ENCODE measurements around the gene RMI1.
"Not testable (repeated sequence)": the region's sequence is repeated elsewhere in the genome, so short reads cannot be mapped to it uniquely, and the experiment has no call there.

The RMI1 gene

GRCh38 chr9:83935276-83935935 lies 45.2 kb upstream of the RMI1 start:
- no peak overlapping the region for H3K27ac ChIP-seq
- no peak for DNase-seq (ENCODE audit: low spot score)
- no peak overlapping the region for H3K4me3 ChIP-seq
- no peak for TF ChIP-seq CTCF (IDR thresholded peaks at IDR 0.05)

GRCh38 chr9:83936523-83936922 lies 44.1 kb upstream of the RMI1 start:
- TF ChIP-seq CTCF (IDR thresholded peaks at IDR 0.05), result no peak
- Histone ChIP-seq H3K4me3 (no peak overlapping the region), H3K27ac (no peak overlapping the region)
- no peak for DNase-seq (ENCODE audit: low spot score)

- peak; percentile 61 for TF ChIP-seq CTCF (IDR thresholded peaks at IDR 0.05)
- H3K27ac ChIP-seq, result no peak overlapping the region
- no peak overlapping the region for H3K4me3 ChIP-seq
- no peak for DNase-seq (ENCODE audit: low spot score)
These were observed 42.6 kb upstream of the RMI1 start for GRCh38 chr9:83937861-83938455.

GRCh38 chr9:83940590-83941303 lies 39.9 kb upstream of the RMI1 start:
- no peak for TF ChIP-seq CTCF (IDR thresholded peaks at IDR 0.05)
- Histone ChIP-seq H3K4me3 (no peak overlapping the region), H3K27ac (no peak overlapping the region)
- DNase-seq (ENCODE audit: low spot score), result no peak

GRCh38 chr9:83948096-83948495 lies 32.5 kb upstream of the RMI1 start:
- H3K4me3 ChIP-seq; DNase-seq (ENCODE audit: low spot score); H3K27ac ChIP-seq: not testable (repeated sequence)

GRCh38 chr9:83956086-83956435 lies 24.5 kb upstream of the RMI1 start:
- TF ChIP-seq CTCF (IDR thresholded peaks at IDR 0.05), result no peak
- DNase-seq (ENCODE audit: low spot score), result peak; percentile 74
- H3K27ac ChIP-seq, result peak overlapping the region; percentile 68 to 89
- peak overlapping the region; percentile 87 for H3K4me3 ChIP-seq

- no peak for TF ChIP-seq CTCF (IDR thresholded peaks at IDR 0.05)
- Histone ChIP-seq H3K4me3 (peak overlapping the region; percentile 87), H3K27ac (peak overlapping the region; percentile 68 to 89)
- DNase-seq (ENCODE audit: low spot score), result peak; percentile 85
These were observed 24.0 kb upstream of the RMI1 start for GRCh38 chr9:83956436-83957247.

Data from coronary artery (tissue), 2 donors.